GM19099 (cell line): ENCODE data around the gene CLDN11.

Source experiments
- POLR2A ChIP-seq: IDR thresholded peaks from 3 replicates; pipeline ENCODE4 v1.6.1; 2011; ENCODE audit warnings: low read depth; ENCODE audit not compliant: insufficient read length; ENCODE audit errors: extremely low read depth

The CLDN11 gene

DNA sequence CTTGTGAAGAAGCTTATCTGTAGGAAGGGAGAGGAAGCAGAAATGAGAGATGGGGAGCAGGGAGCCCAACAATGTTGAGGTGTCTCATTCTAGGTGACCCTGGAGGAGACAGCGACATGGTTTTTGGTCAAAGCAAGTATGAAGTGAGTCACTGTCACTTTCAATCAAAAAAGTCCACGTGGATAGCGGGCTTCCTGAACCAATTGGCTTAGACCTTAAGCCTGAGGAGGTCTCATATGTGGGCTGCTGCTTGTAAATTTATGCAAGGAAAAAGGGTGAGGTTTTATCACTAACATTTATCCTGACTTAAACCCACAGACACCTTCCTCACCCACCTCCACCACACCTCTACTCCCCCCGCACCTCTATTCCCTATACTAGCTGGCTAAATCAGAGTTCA, 22.7 kb downstream of the CLDN11 start:
- no peak for TF ChIP-seq POLR2A

DNA sequence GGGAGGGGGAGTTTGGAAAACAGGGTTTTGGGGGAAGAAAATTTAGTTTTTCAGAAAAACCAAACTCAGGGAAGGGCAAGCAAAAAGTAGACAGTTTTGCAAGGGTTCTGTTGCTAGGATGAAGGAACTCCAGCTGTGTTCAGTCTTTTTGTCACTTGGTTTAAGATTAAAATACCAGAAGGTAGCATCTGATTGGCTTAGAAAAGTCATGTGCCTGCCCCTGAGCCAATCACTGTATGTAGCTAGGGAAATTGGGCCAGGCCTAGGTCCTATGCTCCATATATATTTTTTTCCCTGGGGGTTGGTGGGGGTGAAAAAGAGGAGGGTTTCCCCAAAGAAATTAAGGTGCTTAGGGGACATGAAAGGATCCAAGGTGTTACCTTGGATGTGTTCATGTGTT, 24.3 kb downstream of the CLDN11 start:
- TF ChIP-seq POLR2A: no peak

DNA sequence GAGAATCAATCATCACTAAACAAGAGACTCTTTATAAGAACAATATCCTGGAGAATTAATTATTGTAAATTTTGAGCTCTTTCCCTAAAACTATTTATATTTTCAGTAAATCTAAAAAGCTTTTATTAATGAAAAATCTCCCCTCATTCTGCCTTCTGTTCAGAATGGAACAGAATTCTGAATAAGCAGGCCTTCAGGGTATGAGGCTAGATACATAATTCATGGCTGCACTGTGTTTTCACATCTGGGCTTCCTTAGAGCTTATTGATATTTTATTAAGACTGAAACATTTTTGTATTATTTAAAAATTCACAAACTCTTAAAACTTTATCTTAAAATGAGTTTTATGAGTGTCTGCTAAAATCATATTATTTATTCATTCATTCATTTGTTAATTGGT, 24.8 kb downstream of the CLDN11 start:
- no peak for TF ChIP-seq POLR2A

DNA sequence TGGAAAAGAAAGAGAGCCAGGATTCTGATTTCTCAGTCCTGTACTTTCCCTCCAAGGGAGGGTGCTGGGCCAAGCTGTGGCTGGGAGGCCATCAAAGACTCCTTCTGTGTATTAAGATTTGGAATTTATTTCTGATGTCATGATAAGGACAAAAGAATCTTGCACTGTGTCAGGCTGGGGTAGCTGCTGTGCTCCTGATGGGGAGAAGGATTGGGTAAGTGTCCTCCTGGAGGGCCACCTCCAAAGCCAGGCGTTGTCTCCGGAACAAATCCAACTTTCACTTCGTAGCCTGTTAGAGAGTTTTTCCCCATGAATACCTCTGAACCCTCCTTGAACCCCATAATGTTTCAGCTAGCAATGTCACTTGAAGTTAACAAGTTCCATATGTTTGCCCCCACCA, 29.9 kb downstream of the CLDN11 start:
- no peak for TF ChIP-seq POLR2A

DNA sequence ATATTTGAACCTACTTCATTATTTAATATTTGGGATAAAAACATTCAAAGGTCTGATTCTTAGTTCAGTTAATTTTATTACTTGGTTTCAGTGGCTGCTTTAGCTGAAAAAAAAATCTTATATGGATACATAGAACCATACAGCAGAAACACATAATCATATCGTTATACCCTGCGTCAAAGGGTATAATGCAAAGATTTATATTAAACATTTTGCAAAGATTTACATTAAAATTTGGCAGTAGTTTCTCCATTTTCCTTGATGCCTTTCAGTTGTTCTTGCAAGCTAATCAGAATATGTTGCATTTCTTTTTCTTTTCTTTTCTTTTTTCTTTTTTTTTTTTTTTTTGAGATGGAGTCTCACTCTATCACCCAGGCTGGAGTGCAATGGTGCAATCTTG, 31.4 kb downstream of the CLDN11 start:
- TF ChIP-seq POLR2A: no peak

DNA sequence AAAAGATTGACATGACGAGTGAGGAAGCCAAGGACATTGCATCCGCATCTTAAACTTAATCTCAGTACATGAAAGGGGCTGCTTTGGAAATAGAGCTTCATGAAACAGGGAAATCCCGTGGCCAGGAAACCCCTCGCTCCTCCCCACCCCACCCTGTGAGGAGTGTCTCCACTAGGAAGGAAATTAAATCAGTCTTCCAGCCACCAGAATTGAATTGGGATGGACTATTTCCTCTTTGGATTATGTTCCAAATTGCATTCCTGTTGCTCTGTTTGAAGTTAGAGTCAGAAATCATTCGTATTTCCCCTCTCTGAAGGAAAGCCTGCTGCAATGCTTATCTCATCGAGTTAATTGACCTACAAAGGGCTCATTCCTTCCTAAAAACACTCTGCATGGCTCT, 35.8 kb downstream of the CLDN11 start:
- no peak for TF ChIP-seq POLR2A

DNA sequence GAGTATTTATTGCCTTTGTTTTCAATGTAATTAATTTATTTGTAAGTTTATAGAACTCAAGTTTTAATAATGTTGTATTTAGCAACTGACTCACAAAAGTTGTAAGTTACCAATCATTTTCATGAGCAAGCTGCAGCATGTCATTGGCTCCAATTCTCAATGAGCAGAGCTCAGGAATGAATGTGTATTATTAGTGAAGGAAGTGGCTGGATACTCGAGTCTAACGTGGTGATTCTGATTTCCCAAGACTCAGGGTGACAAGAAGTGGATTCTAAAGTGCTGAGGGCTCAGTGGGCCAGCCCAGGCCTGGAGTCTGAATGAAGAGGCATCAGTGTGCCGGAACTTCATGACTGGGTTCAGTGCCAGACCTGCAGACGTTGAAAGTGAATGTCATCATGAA, 39.6 kb downstream of the CLDN11 start:
- TF ChIP-seq POLR2A: no peak

DNA sequence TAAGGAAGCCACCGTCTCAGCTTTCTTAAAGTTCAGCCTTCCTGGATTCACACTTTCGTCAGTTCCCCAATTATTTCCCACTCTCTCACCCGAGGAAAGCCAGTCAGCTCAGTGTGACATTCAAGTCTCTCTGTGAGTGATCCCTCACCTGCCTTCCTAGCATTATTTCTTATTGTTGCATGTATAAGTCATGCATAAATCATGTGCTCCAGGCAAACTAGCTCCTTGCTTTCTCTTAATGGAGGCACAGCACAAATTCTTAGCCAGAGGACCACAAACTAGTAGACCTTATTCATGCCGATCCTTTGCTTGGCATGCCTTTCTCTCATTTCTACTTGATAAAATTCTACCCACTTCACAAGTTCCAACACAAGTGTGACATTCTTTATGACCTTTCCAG, 44.3 kb downstream of the CLDN11 start:
- no peak for TF ChIP-seq POLR2A

DNA sequence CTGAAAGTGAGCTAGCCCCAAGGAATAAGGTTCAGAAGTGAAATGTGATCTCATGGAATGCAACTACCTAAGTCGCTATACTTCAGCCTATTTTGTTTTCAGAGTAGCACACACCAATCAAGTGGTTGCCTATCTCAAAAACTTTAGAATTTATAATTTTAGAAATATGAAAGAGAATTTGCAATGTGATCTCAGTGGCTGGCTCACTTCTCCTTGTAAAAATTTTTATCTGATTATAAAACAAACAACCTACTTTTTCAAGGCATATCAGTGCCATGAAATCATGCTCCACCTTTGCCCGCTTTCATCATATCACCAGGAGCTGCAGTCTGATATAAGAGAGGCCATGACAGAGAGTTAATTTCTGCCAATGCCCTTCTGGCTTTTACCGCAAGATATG, 47.3 kb downstream of the CLDN11 start:
- no peak for TF ChIP-seq POLR2A

DNA sequence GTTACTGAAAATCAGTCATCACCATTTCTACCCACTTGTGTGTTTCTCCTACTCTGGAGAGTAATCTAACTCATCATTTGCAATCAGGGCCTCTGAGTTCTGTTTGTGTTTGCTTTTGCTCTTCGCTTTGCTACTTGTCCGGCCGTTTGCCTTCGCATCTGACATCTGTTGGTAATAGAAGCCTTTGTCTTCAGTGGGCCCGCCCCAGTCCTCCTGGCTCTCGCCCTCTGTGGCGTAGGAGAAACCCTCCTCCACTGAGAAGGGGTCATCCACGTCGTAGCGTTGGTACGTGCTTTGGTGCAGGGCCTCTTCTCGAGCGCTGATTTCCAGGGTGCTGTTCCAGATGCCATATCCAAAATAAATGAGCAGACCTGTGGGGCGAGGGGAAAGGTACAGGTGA, 48.3 kb downstream of the CLDN11 start:
- no peak for TF ChIP-seq POLR2A

DNA sequence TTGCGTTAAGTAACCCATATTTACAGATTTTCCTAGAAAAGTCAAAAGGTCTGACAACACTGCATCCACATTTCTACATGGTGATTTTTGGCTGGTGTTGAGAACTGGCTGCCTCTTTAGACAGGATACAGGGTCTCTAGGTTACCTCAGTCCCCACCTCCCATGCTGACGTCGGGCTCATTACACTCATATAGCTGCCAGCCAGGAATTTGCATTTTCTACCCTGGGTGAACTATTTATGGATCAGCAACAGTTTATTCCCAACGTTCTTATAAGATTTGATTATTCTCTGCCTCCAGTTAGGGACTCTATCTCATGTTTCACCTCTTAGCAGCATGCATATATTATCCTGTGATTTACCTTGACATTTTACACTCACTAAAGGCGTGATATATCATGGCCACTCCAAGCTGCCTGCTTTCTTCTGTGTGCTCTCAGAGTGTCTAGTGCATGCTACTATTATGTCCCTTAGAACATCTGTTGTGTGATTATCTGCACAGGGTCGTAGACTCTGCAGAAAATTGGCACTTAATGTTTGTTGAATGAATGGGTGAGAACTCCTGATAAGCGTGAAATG, 49.0 kb downstream of the CLDN11 start:
- no peak for TF ChIP-seq POLR2A

DNA sequence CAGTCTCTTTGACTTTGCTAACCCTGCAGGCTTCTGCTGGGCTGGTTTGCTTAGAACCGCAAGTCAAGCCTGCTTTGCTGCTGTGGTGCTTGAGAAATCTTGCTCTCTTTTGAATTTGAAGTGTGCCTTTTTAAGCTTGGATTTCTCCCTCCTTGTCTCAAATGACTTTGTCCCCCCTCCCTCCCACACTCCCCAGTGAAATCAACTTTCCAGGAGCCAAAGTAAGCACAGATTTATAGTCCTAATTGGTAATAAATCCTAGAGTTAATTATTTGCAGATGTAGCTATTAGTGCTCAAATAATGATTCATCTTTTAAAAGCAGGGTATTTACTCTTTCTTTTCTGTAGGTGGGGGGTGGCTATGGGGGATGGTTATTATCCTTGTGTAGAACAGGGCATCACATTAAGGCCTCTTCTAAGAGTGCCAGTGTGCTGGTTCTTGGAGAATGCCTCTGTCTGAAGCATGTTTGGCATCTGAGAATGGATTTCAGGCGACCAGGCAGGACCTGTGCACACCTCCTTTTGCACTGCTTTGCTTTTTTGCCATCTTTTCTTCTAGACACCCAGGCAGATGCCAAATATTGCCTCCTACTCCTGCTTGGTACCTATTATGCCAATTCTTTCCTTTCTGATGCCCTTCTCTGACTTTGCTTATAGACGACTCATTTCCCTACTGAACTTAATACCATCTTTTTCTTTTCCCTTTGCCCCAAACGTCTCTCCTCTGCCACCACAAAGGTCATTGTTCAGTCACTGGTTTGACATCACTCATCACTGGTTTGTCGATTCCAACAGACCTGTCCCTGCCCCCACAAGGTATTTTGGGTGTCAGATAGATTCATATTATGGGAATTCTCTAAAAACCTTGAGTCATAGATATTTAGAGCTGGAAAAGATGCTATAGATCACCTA, 50.7 kb downstream of the CLDN11 start:
- TF ChIP-seq POLR2A: no peak

DNA sequence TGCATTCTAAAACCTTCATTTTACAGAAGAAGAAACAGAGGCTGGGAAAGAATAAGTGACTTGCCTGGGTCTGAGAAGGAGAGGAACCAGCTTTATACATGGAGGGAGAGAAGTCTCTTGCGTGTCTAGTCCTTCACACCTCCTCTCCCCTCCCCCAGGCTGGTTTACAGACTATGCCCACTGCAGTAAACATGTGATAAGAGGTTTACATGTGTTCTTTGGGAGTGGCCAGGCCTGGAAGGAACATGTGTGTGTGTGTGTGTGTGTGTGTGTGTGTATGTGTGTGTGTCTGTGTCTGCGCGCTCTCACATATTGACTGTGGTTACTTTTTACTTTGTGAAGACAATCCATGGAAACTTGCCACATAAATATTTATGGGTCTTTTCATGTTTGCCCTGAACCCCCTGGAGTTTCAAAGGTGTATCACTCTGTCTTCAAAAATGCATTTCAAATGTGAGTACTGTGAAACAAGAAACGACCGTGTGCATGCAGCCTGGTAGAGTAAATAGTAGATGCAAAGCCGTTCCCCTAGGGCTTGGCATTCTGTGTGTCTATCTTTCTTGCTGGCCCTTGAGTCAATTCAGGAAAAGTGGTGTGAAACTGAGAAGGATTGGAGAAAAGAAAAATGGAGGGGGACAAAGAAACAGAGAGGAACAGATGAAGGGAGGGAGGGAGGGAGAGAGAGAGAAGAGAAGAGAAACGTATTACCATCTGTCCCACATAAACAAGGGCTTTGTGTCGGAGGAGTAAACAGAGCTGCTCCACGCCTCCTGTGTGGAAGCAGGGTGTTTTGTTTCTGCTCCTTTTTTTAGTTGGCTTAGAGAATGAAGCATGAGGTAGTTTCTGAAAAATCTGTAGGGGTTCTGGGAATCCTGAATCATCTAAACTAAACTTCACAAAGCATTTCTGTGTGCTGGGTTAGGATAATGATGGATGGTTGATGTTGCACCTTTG, 51.7 kb downstream of the CLDN11 start:
- TF ChIP-seq POLR2A: no peak

DNA sequence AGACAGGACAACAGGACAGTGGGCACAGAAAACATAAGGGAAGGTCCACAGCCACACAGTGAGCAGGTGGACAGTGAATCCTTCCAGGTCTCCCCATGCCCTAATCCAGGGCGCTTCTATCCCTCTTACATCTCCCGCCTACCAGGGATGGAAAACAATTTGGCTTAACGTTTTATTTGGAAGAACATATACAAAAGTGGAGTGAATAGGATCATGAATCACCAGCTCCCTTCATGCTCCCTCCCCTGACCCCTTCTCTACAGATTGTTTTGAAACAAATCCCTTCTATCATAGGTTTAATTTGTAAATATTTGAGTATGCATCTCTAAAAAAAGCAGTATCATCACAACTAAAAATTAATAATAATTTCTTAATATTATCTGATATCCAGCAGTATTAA, 52.5 kb downstream of the CLDN11 start:
- no peak for TF ChIP-seq POLR2A

DNA sequence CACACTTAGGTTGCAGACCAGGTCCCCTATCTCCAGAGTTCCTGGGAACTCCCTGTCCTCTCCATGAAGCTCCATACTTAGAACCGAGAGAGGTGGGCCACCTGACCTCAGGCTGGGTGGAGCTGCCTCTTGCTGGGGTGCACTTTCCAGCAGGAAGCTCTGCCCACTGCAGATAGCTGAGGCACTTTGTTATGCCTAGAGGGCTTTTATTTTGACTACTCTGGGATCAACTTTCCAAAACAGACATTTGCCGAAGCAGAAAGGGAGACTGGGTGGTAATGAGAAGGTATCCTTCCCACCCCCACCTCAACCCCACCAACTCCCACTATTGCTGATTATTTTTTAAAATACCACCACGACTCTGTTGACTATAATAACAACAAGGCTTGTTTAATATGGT, 54.7 kb downstream of the CLDN11 start:
- no peak for TF ChIP-seq POLR2A
